Retinal pigment epithelial cell (primary cell): ENCODE data around the gene ENPEP.

ENCODE experiments used
- DNase-seq: peaks from one replicate; pipeline ENCODE4 v3.0.0-alpha.2; 2010; ENCODE audit warnings: low read depth
- H3K4me3 ChIP-seq: 2 replicates; pipeline ENCODE4 v1.5.1; 2011; ENCODE audit warnings: mild to moderate bottlenecking, low read length, control low read depth, moderate library complexity
- CTCF ChIP-seq: conservative IDR thresholded peaks from 2 replicates; pipeline ENCODE4 v1.5.1; 2011; ENCODE audit warnings: low read depth, low read length, control low read depth, inconsistent platforms

Gene ENPEP

GRCh38 chr4:110612631-110613269, 136.8 kb downstream of the ENPEP start:
- TF ChIP-seq CTCF: no peak
- no peak overlapping the region for H3K4me3 ChIP-seq
- DNase-seq: no peak

GRCh38 chr4:110613745-110614144, 137.8 kb downstream of the ENPEP start:
- H3K4me3 ChIP-seq: no peak overlapping the region
- TF ChIP-seq CTCF: no peak
- DNase-seq: no peak

- DNase-seq: no peak
- TF ChIP-seq CTCF: no peak
- no peak overlapping the region for H3K4me3 ChIP-seq
These were observed 138.4 kb downstream of the ENPEP start for GRCh38 chr4:110614173-110614963.
